HG03196 (cell line): ENCODE measurements around the gene NDUFS1.
"Not testable (repeated sequence)": the region's sequence is repeated elsewhere in the genome, so short reads cannot be mapped to it uniquely, and the experiment has no call there.

Experiments
- ATAC-seq: cut with Tn5 transposase; IDR thresholded peaks from one replicate; pipeline ENCODE4 v1.9.1; 2021; ENCODE audit not compliant: unreplicated experiment

The NDUFS1 gene

GRCh38 chr2:206163251-206163880, 4.1 kb upstream of the NDUFS1 start:
- no peak for ATAC-seq

GRCh38 chr2:206162401-206162800, 3.2 kb upstream of the NDUFS1 start:
- ATAC-seq, result not testable (repeated sequence)

- no peak for ATAC-seq
Observed at GRCh38 chr2:206160807-206161179, 1.5 kb upstream of the NDUFS1 start.

- ATAC-seq, result peak; percentile 45
Observed at GRCh38 chr2:206160125-206160806, 1.0 kb upstream of the NDUFS1 start.

GRCh38 chr2:206158563-206159345, 490 bp downstream of the NDUFS1 start:
- peak; percentile 14 for ATAC-seq

GRCh38 chr2:206157014-206157413, 2.2 kb downstream of the NDUFS1 start:
- ATAC-seq, result not testable (repeated sequence)

GRCh38 chr2:206154197-206154596, 5.0 kb downstream of the NDUFS1 start:
- peak; percentile 45 for ATAC-seq

- ATAC-seq, result no peak
Observed at GRCh38 chr2:206150631-206151030, 8.6 kb downstream of the NDUFS1 start.

- no peak for ATAC-seq
Observed at GRCh38 chr2:206150168-206150567, 9.1 kb downstream of the NDUFS1 start.

- ATAC-seq, result no peak
Observed at GRCh38 chr2:206149330-206149729, 9.9 kb downstream of the NDUFS1 start.

- ATAC-seq, result no peak
Observed at GRCh38 chr2:206145665-206146064, 13.6 kb downstream of the NDUFS1 start.

GRCh38 chr2:206144383-206144782, 14.9 kb downstream of the NDUFS1 start:
- no peak for ATAC-seq

GRCh38 chr2:206143451-206143850, 15.8 kb downstream of the NDUFS1 start:
- no peak for ATAC-seq

GRCh38 chr2:206127656-206128055, 31.6 kb downstream of the NDUFS1 start:
- ATAC-seq, result no peak

- no peak for ATAC-seq
Observed at GRCh38 chr2:206125901-206126300, 33.3 kb downstream of the NDUFS1 start.

- not testable (repeated sequence) for ATAC-seq
Observed at GRCh38 chr2:206122569-206122968, 36.7 kb downstream of the NDUFS1 start.

GRCh38 chr2:206116278-206116677, 43.0 kb downstream of the NDUFS1 start:
- no peak for ATAC-seq

GRCh38 chr2:206115026-206115578, 44.1 kb downstream of the NDUFS1 start:
- no peak for ATAC-seq

- no peak for ATAC-seq
Observed at GRCh38 chr2:206112846-206113547, 46.2 kb downstream of the NDUFS1 start.

GRCh38 chr2:206112108-206112507, 47.1 kb downstream of the NDUFS1 start:
- ATAC-seq, result no peak

GRCh38 chr2:206108713-206109112, 50.5 kb downstream of the NDUFS1 start:
- no peak for ATAC-seq
